ENCODE results near the gene SLC39A10.

DNA sequence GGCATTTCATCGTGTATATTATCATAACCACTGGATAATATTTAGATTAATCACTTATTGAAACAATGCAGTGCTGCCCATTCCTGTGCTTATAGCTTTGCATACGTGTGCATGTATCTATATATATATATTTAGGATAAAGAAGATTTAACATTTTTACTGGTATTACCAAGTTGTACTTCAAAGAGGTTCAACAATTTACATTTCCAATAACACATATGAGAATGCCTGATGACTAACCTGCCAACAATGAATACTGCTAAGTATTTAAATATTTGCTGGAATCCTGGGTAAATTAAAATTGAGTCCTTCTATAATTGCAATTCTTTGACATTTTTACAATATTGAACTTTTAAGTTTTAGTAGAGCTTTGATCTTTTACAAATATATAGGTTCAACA lies 111.4 kb downstream of the SLC39A10 start:
- TF ChIP-seq, protein P1, sequence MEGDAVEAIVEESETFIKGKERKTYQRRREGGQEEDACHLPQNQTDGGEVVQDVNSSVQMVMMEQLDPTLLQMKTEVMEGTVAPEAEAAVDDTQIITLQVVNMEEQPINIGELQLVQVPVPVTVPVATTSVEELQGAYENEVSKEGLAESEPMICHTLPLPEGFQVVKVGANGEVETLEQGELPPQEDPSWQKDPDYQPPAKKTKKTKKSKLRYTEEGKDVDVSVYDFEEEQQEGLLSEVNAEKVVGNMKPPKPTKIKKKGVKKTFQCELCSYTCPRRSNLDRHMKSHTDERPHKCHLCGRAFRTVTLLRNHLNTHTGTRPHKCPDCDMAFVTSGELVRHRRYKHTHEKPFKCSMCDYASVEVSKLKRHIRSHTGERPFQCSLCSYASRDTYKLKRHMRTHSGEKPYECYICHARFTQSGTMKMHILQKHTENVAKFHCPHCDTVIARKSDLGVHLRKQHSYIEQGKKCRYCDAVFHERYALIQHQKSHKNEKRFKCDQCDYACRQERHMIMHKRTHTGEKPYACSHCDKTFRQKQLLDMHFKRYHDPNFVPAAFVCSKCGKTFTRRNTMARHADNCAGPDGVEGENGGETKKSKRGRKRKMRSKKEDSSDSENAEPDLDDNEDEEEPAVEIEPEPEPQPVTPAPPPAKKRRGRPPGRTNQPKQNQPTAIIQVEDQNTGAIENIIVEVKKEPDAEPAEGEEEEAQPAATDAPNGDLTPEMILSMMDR (IDR thresholded peaks at IDR 0.05), result no peak
- TF ChIP-seq ZFX (IDR thresholded peaks at IDR 0.05; ENCODE audit: borderline replicate concordance), result no peak
